Nucleus accumbens (tissue), 56 donors: ENCODE measurements around the gene FALEC.

Experiments
- DNase-seq, 56 donors: peaks; one replicate each; lab custom pipeline; 2025; lab: John Stamatoyannopoulos, UW

FALEC gene

GRCh38 chr1:150543500-150544143 lies 28.1 kb downstream of the FALEC start:
- DNase-seq: no peak

GRCh38 chr1:150544204-150544603 lies 28.7 kb downstream of the FALEC start:
- DNase-seq: no peak

- DNase-seq: no peak
Measured at GRCh38 chr1:150545486-150546032, 30.0 kb downstream of the FALEC start.

- no peak for DNase-seq
Measured at GRCh38 chr1:150546294-150546937, 30.9 kb downstream of the FALEC start.

- no peak for DNase-seq
Measured at GRCh38 chr1:150548324-150548631, 32.7 kb downstream of the FALEC start.

GRCh38 chr1:150548632-150549495 lies 33.3 kb downstream of the FALEC start, which contains the start of gene ADAMTSL4:
TSS of gene ADAMTSL4 (plus strand) at chr1:150549408. CDS start at chr1:150552289, 2,881 bp downstream.
- DNase-seq: peak in 8 of 56 donors; percentile 8 to 43 (median 22)

GRCh38 chr1:150549496-150550221 lies 34.1 kb downstream of the FALEC start:
- no peak for DNase-seq

- DNase-seq: peak in 5 of 56 donors; percentile 3 to 47 (median 19)
Measured at GRCh38 chr1:150550222-150551050, 34.9 kb downstream of the FALEC start.

GRCh38 chr1:150551051-150551783 lies 35.7 kb downstream of the FALEC start:
- no peak for DNase-seq

- no peak for DNase-seq
Measured at GRCh38 chr1:150551784-150552127, 36.2 kb downstream of the FALEC start.

GRCh38 chr1:150552128-150552910 lies 36.8 kb downstream of the FALEC start:
- DNase-seq: peak in 22 of 56 donors; percentile 8 to 54 (median 21)

- no peak for DNase-seq
Measured at GRCh38 chr1:150552911-150553289, 37.3 kb downstream of the FALEC start.

GRCh38 chr1:150553392-150554085 lies 38.0 kb downstream of the FALEC start:
- no peak for DNase-seq

- no peak for DNase-seq
Measured at GRCh38 chr1:150554086-150554452, 38.5 kb downstream of the FALEC start.

GRCh38 chr1:150555198-150555970 lies 39.8 kb downstream of the FALEC start:
- DNase-seq: no peak

- no peak for DNase-seq
Measured at GRCh38 chr1:150555971-150556865, 40.7 kb downstream of the FALEC start.
